Measurements from ENCODE around the gene TNFSF9.

The TNFSF9 gene

GRCh38 chr19:6516018-6516658, 14.7 kb upstream of the TNFSF9 start:
- Histone ChIP-seq H3K27me3 (no peaks in the 10 kb centered on the region), H3K9me3 (no peaks in the 10 kb centered on the region), H3K4me1 (no peaks in the 10 kb centered on the region), H3K36me3 (no peaks in the 10 kb centered on the region), H3K4me3 (ENCODE audit: low read depth, low read length) (peak overlapping the region; percentile 63)
- TF ChIP-seq CTCF (IDR thresholded peaks at IDR 0.05; ENCODE audit: low read depth, low read length) = no peak
- DNase-seq = peak; percentile 94

GRCh38 chr19:6516659-6517291, 14.1 kb upstream of the TNFSF9 start:
- H3K27me3 ChIP-seq = no peaks in the 10 kb centered on the region
- no peaks in the 10 kb centered on the region for H3K9me3 ChIP-seq
- peak overlapping the region; percentile 63 for H3K4me3 ChIP-seq (ENCODE audit: low read depth, low read length)
- no peaks in the 10 kb centered on the region for H3K36me3 ChIP-seq
- peak; percentile 93 for DNase-seq
- H3K4me1 ChIP-seq = no peaks in the 10 kb centered on the region
- TF ChIP-seq CTCF (IDR thresholded peaks at IDR 0.05; ENCODE audit: low read depth, low read length) = peak; percentile 89

GRCh38 chr19:6518145-6518911, 12.5 kb upstream of the TNFSF9 start:
- no peaks in the 10 kb centered on the region for H3K27me3 ChIP-seq
- DNase-seq = no peak
- no peaks in the 10 kb centered on the region for H3K4me1 ChIP-seq
- no peak overlapping the region for H3K4me3 ChIP-seq (ENCODE audit: low read depth, low read length)
- TF ChIP-seq CTCF (IDR thresholded peaks at IDR 0.05; ENCODE audit: low read depth, low read length) = no peak
- H3K36me3 ChIP-seq = no peaks in the 10 kb centered on the region
- H3K9me3 ChIP-seq = no peaks in the 10 kb centered on the region

GRCh38 chr19:6519289-6519688, 11.5 kb upstream of the TNFSF9 start:
- no peak for TF ChIP-seq CTCF (IDR thresholded peaks at IDR 0.05; ENCODE audit: low read depth, low read length)
- Histone ChIP-seq H3K4me3 (ENCODE audit: low read depth, low read length) (no peak overlapping the region), H3K36me3 (no peaks in the 10 kb centered on the region), H3K4me1 (no peaks in the 10 kb centered on the region), H3K9me3 (no peaks in the 10 kb centered on the region), H3K27me3 (no peaks in the 10 kb centered on the region)
- DNase-seq = no peak

- no peak for DNase-seq
- H3K4me3 ChIP-seq (ENCODE audit: low read depth, low read length) = no peak overlapping the region
- H3K36me3 ChIP-seq = no peaks in the 10 kb centered on the region
- H3K9me3 ChIP-seq = no peaks in the 10 kb centered on the region
- no peaks in the 10 kb centered on the region for H3K4me1 ChIP-seq
- TF ChIP-seq CTCF (IDR thresholded peaks at IDR 0.05; ENCODE audit: low read depth, low read length) = no peak
- H3K27me3 ChIP-seq = no peaks in the 10 kb centered on the region
Observed at GRCh38 chr19:6521718-6522646, 8.8 kb upstream of the TNFSF9 start.
